Gastrocnemius medialis (tissue), 4 donors: ENCODE measurements around the gene PPP6R3.

Experiments
- POLR2A ChIP-seq, 2 donors: fragments of 450-650 bp; IDR thresholded peaks; one replicate each; pipeline ENCODE4 v1.6.1; 2017; ENCODE audit warnings: antibody characterized with exemption in 2 of 2, mild to moderate bottlenecking in 2 of 2, moderate library complexity in 2 of 2
- TF ChIP-seq, protein P1 (sequence below), 5 experiments: fragments of 450-650 bp in 3 of 5; fragments of 200-600 bp in 2 of 5; sonication (generic) in 2 of 5; IDR thresholded peaks in 4 of 5; conservative IDR thresholded peaks in 1 of 5; 1 replicate in 4 of 5; 2 replicates in 1 of 5; pipeline ENCODE4 v1.5.1; 2016 to 2019; ENCODE audit warnings: antibody characterized with exemption in 5 of 5, mild to moderate bottlenecking in 3 of 5, moderate library complexity in 3 of 5

DNA sequence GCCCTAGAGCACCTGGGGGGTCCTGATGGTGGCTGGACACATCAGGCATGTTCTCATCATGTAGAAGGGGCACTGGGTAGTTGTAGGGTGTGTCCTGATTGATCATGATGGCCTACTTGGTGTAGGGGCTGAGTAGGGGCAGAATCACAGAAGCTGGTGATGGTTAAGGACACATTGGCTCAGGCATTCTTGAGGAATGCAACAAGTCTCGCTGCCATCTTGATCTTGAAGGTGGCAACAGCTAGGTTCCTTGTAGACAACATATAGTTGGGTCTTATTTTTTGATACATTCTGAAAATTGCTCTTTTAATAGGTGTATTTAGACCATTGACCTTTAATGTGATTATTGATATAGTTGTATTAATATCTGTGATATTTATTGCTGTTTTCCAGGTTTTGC lies 28.1 kb downstream of the PPP6R3 start:
- TF ChIP-seq, protein P1, sequence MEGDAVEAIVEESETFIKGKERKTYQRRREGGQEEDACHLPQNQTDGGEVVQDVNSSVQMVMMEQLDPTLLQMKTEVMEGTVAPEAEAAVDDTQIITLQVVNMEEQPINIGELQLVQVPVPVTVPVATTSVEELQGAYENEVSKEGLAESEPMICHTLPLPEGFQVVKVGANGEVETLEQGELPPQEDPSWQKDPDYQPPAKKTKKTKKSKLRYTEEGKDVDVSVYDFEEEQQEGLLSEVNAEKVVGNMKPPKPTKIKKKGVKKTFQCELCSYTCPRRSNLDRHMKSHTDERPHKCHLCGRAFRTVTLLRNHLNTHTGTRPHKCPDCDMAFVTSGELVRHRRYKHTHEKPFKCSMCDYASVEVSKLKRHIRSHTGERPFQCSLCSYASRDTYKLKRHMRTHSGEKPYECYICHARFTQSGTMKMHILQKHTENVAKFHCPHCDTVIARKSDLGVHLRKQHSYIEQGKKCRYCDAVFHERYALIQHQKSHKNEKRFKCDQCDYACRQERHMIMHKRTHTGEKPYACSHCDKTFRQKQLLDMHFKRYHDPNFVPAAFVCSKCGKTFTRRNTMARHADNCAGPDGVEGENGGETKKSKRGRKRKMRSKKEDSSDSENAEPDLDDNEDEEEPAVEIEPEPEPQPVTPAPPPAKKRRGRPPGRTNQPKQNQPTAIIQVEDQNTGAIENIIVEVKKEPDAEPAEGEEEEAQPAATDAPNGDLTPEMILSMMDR (IDR thresholded peaks at IDR 0.05 in 4 of 5, conservative IDR thresholded peaks at IDR 0.05 in 1 of 5): no peak
- TF ChIP-seq POLR2A (IDR thresholded peaks at IDR 0.05): no peak
